Measurements from ENCODE around the gene ZBTB32.

The ZBTB32 gene

DNA sequence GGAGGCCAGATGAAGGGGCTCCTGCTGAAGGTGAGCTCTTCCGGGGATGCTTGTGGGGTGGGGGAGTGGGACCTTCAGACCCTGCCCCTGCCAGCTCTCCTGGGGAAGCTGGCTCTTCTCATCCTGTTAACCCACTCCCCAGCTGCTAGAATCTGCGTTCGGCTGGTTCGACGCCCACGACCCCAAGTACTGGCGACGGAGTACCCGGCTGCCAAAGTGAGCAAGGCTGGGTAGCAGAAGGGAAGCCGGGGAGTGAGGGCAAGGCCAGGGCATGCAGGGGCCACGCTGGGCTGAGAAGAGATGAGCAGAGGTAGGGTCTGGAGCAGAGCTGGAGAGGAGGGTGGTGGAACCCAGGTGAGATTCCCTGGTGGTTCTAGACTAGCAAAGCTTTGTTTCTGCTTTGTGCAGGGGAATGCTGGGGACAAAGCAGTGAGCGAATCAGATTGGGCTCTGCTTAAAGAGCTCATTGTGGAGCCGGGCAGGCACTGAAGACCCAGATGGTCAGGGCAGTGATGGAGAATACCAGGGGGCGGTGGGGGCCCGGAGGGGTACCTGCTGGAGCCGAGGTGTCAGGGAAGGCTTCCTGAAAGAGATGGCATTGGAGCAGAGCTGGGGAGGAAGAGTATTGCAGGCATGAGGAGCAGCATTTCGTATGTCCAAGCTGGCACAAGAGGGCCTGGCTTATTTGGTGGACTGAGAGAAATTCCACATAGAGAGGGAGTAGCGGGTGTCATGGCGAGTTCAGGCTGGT is 23.8 kb downstream of the ZBTB32 start:
- Histone ChIP-seq H3K4me1 (no peaks in the 10 kb centered on the region), H3K4me3 (no peak overlapping the region), H3K27me3 (no peaks in the 10 kb centered on the region), H4K20me1 (peaks cover 35 to 99% (median 92%) of the 10 kb centered on the region in 11 experiments; a peak in 21 of 22 replicates), H3K27ac (no peak overlapping the region), H3K4me2 (no peak overlapping the region), H3K9ac (no peak overlapping the region), H3K9me3 (replicated peaks in 1 of 11) (no peaks in the 10 kb centered on the region), H3K36me3 (peaks cover 98 to 99% (median 99%) of the 10 kb centered on the region in 11 experiments)
- TF ChIP-seq Cebpa-rat (IDR thresholded peaks at IDR 0.05), result no peak

DNA sequence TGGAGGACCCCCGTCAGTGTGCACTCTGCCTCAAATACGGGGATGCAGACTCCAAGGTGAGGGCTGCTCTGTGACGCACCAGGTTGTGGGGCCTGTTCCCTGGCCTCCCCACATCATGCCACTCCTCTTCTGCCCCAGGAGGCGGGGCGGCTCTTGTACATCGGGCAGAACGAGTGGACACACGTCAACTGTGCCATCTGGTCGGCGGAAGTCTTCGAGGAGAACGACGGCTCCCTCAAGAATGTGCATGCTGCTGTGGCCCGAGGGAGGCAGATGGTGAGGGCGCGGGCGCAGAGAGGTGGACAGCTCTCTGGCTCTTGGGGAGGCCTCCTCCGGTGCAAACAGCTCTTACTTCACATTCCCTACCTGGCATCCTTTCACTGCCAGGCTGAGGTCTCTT is 24.7 kb downstream of the ZBTB32 start:
- peaks cover 97 to 99% (median 98%) of the 10 kb centered on the region in 11 experiments for H3K36me3 ChIP-seq
- no peak overlapping the region for H3K4me2 ChIP-seq
- no peaks in the 10 kb centered on the region for H3K27me3 ChIP-seq
- H3K4me3 ChIP-seq, result no peak overlapping the region
- TF ChIP-seq Cebpa-rat (IDR thresholded peaks at IDR 0.05), result no peak
- H3K9me3 ChIP-seq (replicated peaks in 1 of 11), result no peaks in the 10 kb centered on the region
- no peak overlapping the region for H3K9ac ChIP-seq
- H3K4me1 ChIP-seq, result peaks cover 0 to 6% (median 0%) of the 10 kb centered on the region in 10 experiments; a peak in 2 of 20 replicates
- H4K20me1 ChIP-seq, result peaks cover 26 to 98% (median 91%) of the 10 kb centered on the region in 11 experiments; a peak in 21 of 22 replicates
- no peak overlapping the region for H3K27ac ChIP-seq

DNA sequence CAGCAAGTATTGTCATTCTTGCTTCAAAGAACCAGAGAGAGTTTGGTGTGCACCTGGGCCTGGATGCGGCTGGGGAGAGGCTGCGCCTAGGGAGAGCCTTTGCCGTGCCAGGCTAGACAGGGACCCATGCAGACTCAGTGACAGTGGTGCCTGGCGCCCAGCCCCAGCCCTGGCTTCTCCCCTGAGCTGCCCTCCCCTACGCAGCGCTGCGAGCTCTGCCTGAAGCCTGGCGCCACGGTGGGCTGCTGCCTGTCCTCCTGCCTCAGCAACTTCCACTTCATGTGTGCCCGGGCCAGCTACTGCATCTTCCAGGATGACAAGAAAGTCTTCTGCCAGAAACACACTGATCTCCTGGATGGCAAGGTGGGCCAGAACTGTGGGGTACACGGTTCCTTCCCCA is 25.4 kb downstream of the ZBTB32 start:
- H3K36me3 ChIP-seq, result peaks cover 97 to 99% (median 98%) of the 10 kb centered on the region in 11 experiments
- H3K9ac ChIP-seq, result no peak overlapping the region
- H3K27me3 ChIP-seq, result no peaks in the 10 kb centered on the region
- H3K9me3 ChIP-seq (replicated peaks in 1 of 11), result no peaks in the 10 kb centered on the region
- peaks cover 0 to 7% (median 0%) of the 10 kb centered on the region in 10 experiments; a peak in 2 of 20 replicates for H3K4me1 ChIP-seq
- no peak overlapping the region for H3K4me3 ChIP-seq
- H4K20me1 ChIP-seq, result peaks cover 29 to 98% (median 91%) of the 10 kb centered on the region in 11 experiments; a peak in 21 of 22 replicates
- H3K4me2 ChIP-seq, result no peak overlapping the region
- H3K27ac ChIP-seq, result no peak overlapping the region; a peak in 1 of 22 replicates
- TF ChIP-seq Cebpa-rat (IDR thresholded peaks at IDR 0.05), result no peak

DNA sequence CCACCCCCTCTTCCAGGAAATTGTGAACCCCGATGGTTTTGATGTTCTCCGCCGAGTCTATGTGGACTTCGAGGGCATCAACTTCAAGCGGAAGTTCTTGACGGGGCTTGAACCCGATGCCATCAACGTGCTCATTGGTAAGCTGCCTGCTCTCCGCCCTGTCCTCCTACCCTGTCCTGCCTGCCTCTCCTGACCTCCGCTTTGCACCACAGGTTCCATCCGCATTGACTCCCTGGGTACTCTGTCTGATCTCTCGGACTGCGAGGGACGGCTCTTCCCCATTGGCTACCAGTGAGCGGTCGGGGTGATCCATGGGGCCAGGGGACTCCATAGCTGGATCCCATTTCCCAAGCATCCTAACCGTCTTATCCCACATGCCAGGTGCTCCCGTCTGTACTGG is 26.0 kb downstream of the ZBTB32 start:
- peaks cover 0 to 8% (median under 1%) of the 10 kb centered on the region in 10 experiments; a peak in 6 of 20 replicates for H3K4me1 ChIP-seq
- H4K20me1 ChIP-seq, result peaks cover 34 to 98% (median 92%) of the 10 kb centered on the region in 11 experiments; a peak in 21 of 22 replicates
- H3K9ac ChIP-seq, result no peak overlapping the region
- no peak overlapping the region for H3K4me3 ChIP-seq
- H3K27me3 ChIP-seq, result no peaks in the 10 kb centered on the region
- peaks cover 97 to 99% (median 98%) of the 10 kb centered on the region in 11 experiments for H3K36me3 ChIP-seq
- H3K4me2 ChIP-seq, result no peak overlapping the region
- H3K27ac ChIP-seq, result no peak overlapping the region; a peak in 1 of 22 replicates
- no peaks in the 10 kb centered on the region for H3K9me3 ChIP-seq (replicated peaks in 1 of 11)
- no peak for TF ChIP-seq Cebpa-rat (IDR thresholded peaks at IDR 0.05)

DNA sequence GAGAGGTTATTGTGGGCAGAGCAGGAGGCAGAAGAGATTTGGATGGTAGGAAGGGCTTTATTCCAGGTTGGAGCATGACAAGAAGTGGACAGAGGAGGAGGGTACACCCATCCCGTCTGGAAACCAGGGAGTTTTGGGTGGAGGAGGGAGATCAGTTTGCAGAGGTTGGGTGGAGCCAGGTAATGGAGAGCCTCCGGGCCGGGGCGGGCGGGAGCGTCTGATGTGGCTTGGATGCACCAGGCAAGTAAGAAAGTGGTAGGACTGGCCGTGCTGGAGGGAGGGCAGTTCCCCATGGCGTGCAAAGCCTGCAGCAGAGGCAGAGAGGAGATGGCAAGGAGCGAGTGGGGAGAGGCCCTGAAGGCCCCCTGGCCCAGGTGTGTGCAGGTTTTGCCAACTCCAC is 27.0 kb downstream of the ZBTB32 start:
- no peak overlapping the region for H3K4me2 ChIP-seq
- H3K27me3 ChIP-seq, result no peaks in the 10 kb centered on the region
- peaks cover 1 to 16% (median 10%) of the 10 kb centered on the region in 10 experiments; a peak in 18 of 20 replicates for H3K4me1 ChIP-seq
- no peak overlapping the region for H3K9ac ChIP-seq
- H3K27ac ChIP-seq, result no peak overlapping the region
- H4K20me1 ChIP-seq, result peaks cover 39 to 98% (median 92%) of the 10 kb centered on the region in 11 experiments; a peak in 21 of 22 replicates
- H3K4me3 ChIP-seq, result no peak overlapping the region
- no peaks in the 10 kb centered on the region for H3K9me3 ChIP-seq (replicated peaks in 1 of 11)
- TF ChIP-seq Cebpa-rat (IDR thresholded peaks at IDR 0.05), result no peak
- H3K36me3 ChIP-seq, result peaks cover 96 to 99% (median 98%) of the 10 kb centered on the region in 11 experiments

DNA sequence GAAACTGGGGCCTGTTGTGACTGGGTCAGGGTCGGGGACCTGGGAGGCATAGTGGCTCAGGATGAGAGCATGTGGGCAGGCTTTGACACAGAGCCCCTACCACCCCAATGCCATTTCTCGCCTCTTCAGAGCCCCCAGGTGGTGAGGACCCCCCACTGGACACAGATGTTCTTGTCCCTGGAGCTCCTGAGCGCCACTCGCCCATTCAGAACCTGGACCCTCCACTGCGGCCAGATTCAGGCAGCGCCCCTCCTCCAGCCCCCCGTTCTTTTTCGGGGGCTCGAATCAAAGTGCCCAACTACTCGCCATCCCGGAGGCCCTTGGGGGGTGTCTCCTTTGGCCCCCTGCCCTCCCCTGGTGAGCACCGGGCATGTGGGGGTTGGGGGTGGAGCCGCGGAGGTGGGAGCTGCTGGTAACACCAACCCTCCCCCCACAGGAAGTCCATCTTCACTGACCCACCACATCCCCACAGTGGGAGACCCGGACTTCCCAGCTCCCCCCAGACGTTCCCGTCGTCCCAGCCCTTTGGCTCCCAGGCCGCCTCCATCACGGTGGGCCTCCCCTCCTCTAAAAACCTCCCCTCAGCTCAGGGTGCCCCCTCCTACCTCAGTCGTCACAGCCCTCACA is 27.5 kb downstream of the ZBTB32 start:
- Histone ChIP-seq H3K4me2 (no peak overlapping the region), H4K20me1 (peaks cover 43 to 98% (median 94%) of the 10 kb centered on the region in 11 experiments; a peak in 21 of 22 replicates), H3K9ac (no peak overlapping the region), H3K27me3 (no peaks in the 10 kb centered on the region), H3K4me1 (peaks cover 7 to 22% (median 15%) of the 10 kb centered on the region in 10 experiments; a peak in 18 of 20 replicates), H3K36me3 (peaks cover 96 to 99% (median 98%) of the 10 kb centered on the region in 11 experiments), H3K4me3 (no peak overlapping the region), H3K27ac (no peak overlapping the region), H3K9me3 (replicated peaks in 1 of 11) (no peaks in the 10 kb centered on the region)
- TF ChIP-seq Cebpa-rat (IDR thresholded peaks at IDR 0.05), result no peak

DNA sequence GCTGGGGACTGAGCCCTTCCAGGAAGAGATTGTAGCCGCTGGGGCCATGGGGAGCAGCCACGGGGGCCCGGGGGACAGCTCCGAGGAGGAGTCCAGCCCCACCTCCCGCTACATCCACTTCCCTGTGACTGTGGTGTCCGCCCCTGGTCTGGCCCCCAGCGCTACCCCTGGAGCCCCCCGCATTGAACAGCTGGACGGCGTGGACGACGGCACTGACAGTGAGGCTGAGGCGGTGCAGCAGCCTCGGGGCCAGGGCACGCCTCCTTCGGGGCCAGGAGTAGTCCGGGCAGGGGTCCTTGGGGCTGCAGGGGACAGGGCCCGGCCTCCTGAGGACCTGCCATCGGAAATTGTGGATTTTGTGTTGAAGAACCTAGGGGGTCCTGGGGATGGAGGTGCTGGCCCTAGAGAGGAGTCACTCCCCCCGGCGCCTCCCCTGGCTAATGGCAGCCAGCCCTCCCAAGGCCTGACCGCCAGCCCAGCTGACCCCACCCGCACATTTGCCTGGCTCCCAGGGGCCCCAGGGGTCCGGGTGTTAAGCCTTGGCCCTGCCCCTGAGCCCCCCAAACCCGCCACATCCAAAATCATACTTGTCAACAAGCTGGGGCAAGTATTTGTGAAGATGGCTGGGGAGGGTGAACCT is 28.3 kb downstream of the ZBTB32 start:
- H3K4me1 ChIP-seq, result peaks cover 9 to 28% (median 22%) of the 10 kb centered on the region in 10 experiments; a peak in 18 of 20 replicates
- H3K4me3 ChIP-seq, result no peak overlapping the region
- H4K20me1 ChIP-seq, result peaks cover 44 to 98% (median 94%) of the 10 kb centered on the region in 11 experiments; a peak in 21 of 22 replicates
- H3K27ac ChIP-seq, result no peak overlapping the region
- H3K36me3 ChIP-seq, result peaks cover 96 to 99% (median 98%) of the 10 kb centered on the region in 11 experiments
- no peaks in the 10 kb centered on the region for H3K27me3 ChIP-seq
- H3K9me3 ChIP-seq (replicated peaks in 1 of 11), result no peaks in the 10 kb centered on the region
- no peak overlapping the region for H3K4me2 ChIP-seq
- TF ChIP-seq Cebpa-rat (IDR thresholded peaks at IDR 0.05), result no peak
- H3K9ac ChIP-seq, result no peak overlapping the region

DNA sequence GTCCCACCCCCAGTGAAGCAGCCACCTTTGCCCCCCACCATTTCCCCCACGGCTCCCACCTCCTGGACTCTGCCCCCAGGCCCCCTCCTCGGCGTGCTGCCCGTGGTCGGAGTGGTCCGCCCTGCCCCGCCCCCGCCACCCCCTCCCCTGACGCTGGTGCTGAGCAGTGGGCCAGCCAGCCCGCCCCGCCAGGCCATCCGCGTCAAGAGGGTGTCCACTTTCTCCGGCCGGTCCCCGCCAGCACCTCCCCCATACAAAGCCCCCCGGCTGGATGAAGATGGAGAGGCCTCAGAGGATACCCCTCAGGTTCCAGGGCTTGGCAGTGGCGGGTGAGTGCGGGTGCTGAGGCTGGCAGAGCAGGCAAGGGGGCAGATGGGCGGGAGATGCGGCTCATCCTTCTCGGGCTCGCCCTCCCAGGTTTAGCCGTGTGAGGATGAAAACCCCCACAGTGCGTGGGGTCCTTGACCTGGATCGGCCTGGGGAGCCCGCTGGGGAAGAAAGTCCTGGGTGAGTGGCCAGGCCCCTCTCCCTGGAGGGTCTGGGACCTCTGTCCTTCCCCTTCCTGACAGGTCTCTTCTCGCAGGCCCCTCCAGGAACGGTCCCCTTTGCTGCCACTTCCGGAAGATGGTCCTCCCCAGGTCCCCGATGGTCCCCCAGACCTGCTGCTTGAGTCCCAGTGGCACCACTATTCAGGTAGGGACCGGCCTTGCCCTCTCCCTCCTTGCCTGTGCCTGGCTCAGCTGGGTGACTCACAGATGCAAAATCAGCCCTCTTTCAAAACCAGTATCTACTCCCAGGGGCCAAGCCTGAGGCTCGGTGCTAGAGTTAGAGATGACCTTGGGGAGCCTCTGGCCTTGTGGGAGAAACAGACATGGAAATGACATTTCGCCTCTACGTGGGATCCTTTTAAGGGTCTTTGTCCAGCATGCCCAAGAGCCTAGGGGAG is 29.1 kb downstream of the ZBTB32 start:
- TF ChIP-seq Cebpa-rat (IDR thresholded peaks at IDR 0.05), result no peak
- H3K36me3 ChIP-seq, result peaks cover 96 to 99% (median 98%) of the 10 kb centered on the region in 11 experiments
- peaks cover 48 to 98% (median 94%) of the 10 kb centered on the region in 11 experiments for H4K20me1 ChIP-seq
- H3K4me2 ChIP-seq, result no peak overlapping the region
- H3K4me1 ChIP-seq, result peaks cover 9 to 35% (median 22%) of the 10 kb centered on the region in 10 experiments; a peak in 18 of 20 replicates
- no peak overlapping the region for H3K4me3 ChIP-seq
- H3K9ac ChIP-seq, result peak overlapping the region in 7 of 11 experiments; percentile 4 to 33 (median 22); a peak in 6 of 22 replicates
- H3K9me3 ChIP-seq (replicated peaks in 1 of 11), result no peaks in the 10 kb centered on the region
- peak overlapping the region in 2 of 11 experiments; percentile 1 to 20; a peak in 1 of 22 replicates for H3K27ac ChIP-seq
- H3K27me3 ChIP-seq, result no peaks in the 10 kb centered on the region

Data from BLaER1 treated with 17β-estradiol and CSF1 and Interleukin-3, amounts not matched to agents 10 nM and 100 nM (cell line).